Gastrocnemius medialis (tissue), 4 donors: Measurements from ENCODE around the gene GRAP2. TPM values are rescaled to one million over a fixed set of nuclear protein-coding genes. Genes with fewer than 3 reads are reported as not detected.

Source experiments
- ATAC-seq, 2 donors: fragments of 150-250 bp; one replicate each; pipeline ENCODE4 v1.9.1; 2016
- DNase-seq, 2 donors: peaks; one replicate each; pipeline ENCODE4 v3.0.0-alpha.2; 2019
- H3K27ac ChIP-seq, 4 donors: fragments of 200-600 bp; sonication (generic); 1 replicate in 1 of 4; 2 replicates in 3 of 4; pipeline ENCODE4 v1.5.1; 2016 to 2018; ENCODE audit warnings: mild to moderate bottlenecking in 2 of 4, moderate library complexity in 1 of 4
- H3K27me3 ChIP-seq, 3 donors: fragments of 200-600 bp; sonication (generic) in 2 of 3; 1 replicate in 1 of 3; 2 replicates in 2 of 3; pipeline versions ENCODE4 v1.5.1 to v1.6.0; 2016 to 2019; ENCODE audit warnings: mild to moderate bottlenecking in 1 of 3, moderate library complexity in 1 of 3
- H3K36me3 ChIP-seq, 2 donors: fragments of 200-600 bp; sonication (generic) in 1 of 2; one replicate each; pipeline ENCODE4 v1.5.1; 2017 to 2018
- H3K4me1 ChIP-seq, 2 donors: fragments of 200-600 bp; sonication (generic) in 1 of 2; one replicate each; pipeline ENCODE4 v1.5.1; 2016 to 2017; ENCODE audit warnings: mild to moderate bottlenecking in 2 of 2
- H3K4me3 ChIP-seq, 4 donors: fragments of 200-600 bp; sonication (generic) in 3 of 4; 1 replicate in 1 of 4; 2 replicates in 3 of 4; pipeline ENCODE4 v1.5.1; 2016 to 2019; ENCODE audit warnings: mild to moderate bottlenecking in 2 of 4
- H3K9me3 ChIP-seq, 3 donors: fragments of 200-600 bp; sonication (generic) in 2 of 3; 1 replicate in 1 of 3; 2 replicates in 2 of 3; pipeline ENCODE4 v1.5.1; 2016 to 2019
- POLR2A ChIP-seq, 2 donors: fragments of 450-650 bp; IDR thresholded peaks; one replicate each; pipeline ENCODE4 v1.6.1; 2017; ENCODE audit warnings: antibody characterized with exemption in 2 of 2, mild to moderate bottlenecking in 2 of 2, moderate library complexity in 2 of 2
- in situ Hi-C, 4 donors: fragments of 200-750 bp; cut with MboI; loops; one replicate each; pipeline versions ENCODE4 v1.15.0 to v1.8.0; 2017; ENCODE audit warnings: low sequenced_read_pairs in 4 of 4
- intact Hi-C: fragments of 100-400 bp; cut with DNase I; formaldehyde crosslinking; loops from one replicate; pipeline ENCODE4 v1.15.1; 2023; ENCODE audit warnings: low total_unique reads
- total RNA-seq, 4 donors: library from RNA; depleted of rRNA; stranded (reverse); fragments of >200 nt; gene quantifications; one replicate each; pipeline versions ENCODE4 v1.1.0 to v1.2.3, GENCODE V29; 2016
- TF ChIP-seq, protein P1 (sequence below), 5 experiments: fragments of 450-650 bp in 3 of 5; fragments of 200-600 bp in 2 of 5; sonication (generic) in 2 of 5; IDR thresholded peaks in 4 of 5; conservative IDR thresholded peaks in 1 of 5; 1 replicate in 4 of 5; 2 replicates in 1 of 5; pipeline ENCODE4 v1.5.1; 2016 to 2019; ENCODE audit warnings: antibody characterized with exemption in 5 of 5, mild to moderate bottlenecking in 3 of 5, moderate library complexity in 3 of 5

GRAP2 gene
- total RNA-seq, 4 donors from 2014 or later, result 0.07 to 0.97 TPM; not detected in 2

DNA sequence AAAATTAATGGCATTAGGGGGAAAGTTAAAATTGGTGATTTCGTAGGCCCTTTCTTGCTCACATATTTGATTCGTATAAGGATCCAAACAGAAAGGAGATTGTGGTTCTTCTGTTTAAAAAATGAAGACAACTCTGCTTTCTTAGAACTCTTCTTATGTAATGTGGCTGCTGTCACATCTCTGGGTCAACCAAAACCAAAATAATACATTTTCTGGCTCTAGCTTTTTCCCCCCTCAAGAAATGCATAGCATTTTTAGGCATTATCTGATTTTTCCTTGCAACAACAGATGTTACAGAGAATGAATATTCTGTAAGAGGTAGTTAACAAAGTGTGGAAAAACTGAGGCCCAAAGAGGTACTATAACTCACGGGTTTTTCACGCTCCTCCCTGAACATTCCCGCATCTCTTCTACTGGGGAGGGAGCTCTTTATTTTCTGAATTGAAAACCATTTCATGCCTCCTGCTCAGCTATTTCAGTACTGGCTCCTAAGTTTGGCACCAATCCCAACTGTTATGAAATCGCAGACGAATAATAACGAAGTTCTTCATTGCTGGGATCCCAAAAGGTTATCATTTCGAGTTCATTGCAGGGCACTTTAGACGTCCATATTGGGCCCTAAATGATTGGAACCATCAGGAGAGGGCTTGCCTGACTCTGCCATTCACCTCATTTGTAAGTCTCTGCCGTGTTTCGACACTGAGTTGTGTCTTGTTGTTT is 17.1 kb downstream of the GRAP2 start:
- Histone ChIP-seq H3K36me3 (no peaks in the 10 kb centered on the region), H3K4me3 (no peak overlapping the region), H3K9me3 (no peaks in the 10 kb centered on the region), H3K4me1 (no peaks in the 10 kb centered on the region), H3K27ac (no peak overlapping the region), H3K27me3 (peaks cover 0 to 19% (median 18%) of the 10 kb centered on the region in 3 donors)
- TF ChIP-seq, protein P1, sequence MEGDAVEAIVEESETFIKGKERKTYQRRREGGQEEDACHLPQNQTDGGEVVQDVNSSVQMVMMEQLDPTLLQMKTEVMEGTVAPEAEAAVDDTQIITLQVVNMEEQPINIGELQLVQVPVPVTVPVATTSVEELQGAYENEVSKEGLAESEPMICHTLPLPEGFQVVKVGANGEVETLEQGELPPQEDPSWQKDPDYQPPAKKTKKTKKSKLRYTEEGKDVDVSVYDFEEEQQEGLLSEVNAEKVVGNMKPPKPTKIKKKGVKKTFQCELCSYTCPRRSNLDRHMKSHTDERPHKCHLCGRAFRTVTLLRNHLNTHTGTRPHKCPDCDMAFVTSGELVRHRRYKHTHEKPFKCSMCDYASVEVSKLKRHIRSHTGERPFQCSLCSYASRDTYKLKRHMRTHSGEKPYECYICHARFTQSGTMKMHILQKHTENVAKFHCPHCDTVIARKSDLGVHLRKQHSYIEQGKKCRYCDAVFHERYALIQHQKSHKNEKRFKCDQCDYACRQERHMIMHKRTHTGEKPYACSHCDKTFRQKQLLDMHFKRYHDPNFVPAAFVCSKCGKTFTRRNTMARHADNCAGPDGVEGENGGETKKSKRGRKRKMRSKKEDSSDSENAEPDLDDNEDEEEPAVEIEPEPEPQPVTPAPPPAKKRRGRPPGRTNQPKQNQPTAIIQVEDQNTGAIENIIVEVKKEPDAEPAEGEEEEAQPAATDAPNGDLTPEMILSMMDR (IDR thresholded peaks at IDR 0.05 in 4 of 5, conservative IDR thresholded peaks at IDR 0.05 in 1 of 5), result no peak
- no peak for TF ChIP-seq POLR2A (IDR thresholded peaks at IDR 0.05)
- in situ Hi-C loops, result no loop called here
- ATAC-seq (no peak), DNase-seq (no peak)
- intact Hi-C loops, result no loop called here

DNA sequence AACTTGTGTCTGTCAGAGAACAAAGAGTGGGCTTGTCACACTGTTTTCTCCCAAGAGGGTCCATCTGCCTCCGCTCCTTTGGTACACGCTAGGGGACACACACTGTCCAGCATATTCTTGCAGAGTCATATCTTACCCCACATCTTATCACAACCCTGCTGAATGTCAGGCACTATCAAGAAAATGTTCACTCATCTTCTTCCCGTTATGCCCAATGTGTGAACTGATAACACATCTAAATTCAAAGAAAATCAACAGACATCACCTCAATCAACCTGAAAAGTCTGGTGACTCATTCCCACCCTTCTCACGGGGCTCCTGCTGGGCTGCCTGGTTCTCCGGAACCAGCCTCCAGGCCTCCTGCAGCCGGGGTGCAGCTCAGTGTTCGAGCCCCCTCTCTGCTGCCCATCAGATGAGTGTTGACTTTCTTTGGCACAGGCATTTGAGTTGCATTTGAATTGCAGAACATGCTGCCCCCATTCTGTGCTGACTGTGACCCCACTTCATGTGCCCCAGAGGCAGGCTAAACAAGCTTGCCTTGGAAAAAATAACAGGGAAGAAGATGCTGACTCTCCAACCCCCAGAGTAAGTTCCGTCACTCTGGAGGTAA is 19.4 kb downstream of the GRAP2 start:
- H3K4me3 ChIP-seq, result no peak overlapping the region
- H3K9me3 ChIP-seq, result no peaks in the 10 kb centered on the region
- H3K27ac ChIP-seq, result no peak overlapping the region
- TF ChIP-seq, protein P1 (IDR thresholded peaks at IDR 0.05 in 4 of 5, conservative IDR thresholded peaks at IDR 0.05 in 1 of 5), result no peak
- TF ChIP-seq POLR2A (IDR thresholded peaks at IDR 0.05), result no peak
- DNase-seq, result no peak
- ATAC-seq, result no peak
- in situ Hi-C loops (no loop called here), intact Hi-C loops (no loop called here)
- H3K4me1 ChIP-seq, result no peaks in the 10 kb centered on the region
- no peaks in the 10 kb centered on the region for H3K36me3 ChIP-seq
- H3K27me3 ChIP-seq, result peaks cover 9 to 23% (median 15%) of the 10 kb centered on the region in 3 donors

DNA sequence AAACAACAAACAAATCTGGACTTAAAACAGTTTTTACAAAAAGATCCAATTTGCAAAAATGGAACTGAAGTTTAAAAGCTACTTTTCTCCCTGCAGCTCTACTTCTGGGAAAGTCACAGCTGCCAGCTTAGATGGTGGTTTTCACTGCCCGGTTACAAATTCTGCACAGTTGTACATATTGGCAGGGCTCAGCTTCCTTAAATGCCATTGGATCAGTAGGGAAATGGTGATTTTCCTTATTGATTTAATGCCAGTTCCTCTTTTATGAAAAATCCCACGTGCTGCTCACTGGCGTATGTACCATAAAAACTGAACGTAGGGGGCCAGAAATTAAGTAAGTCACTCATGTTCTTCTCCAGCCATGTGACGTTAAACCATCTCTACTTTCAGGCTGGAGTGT is 22.8 kb downstream of the GRAP2 start:
- no peak overlapping the region for H3K4me3 ChIP-seq
- peaks cover 24 to 38% (median 30%) of the 10 kb centered on the region in 3 donors for H3K27me3 ChIP-seq
- ATAC-seq (no peak), DNase-seq (no peak)
- no peaks in the 10 kb centered on the region for H3K36me3 ChIP-seq
- H3K27ac ChIP-seq, result no peak overlapping the region
- H3K4me1 ChIP-seq, result no peaks in the 10 kb centered on the region
- no peaks in the 10 kb centered on the region for H3K9me3 ChIP-seq
- TF ChIP-seq POLR2A (IDR thresholded peaks at IDR 0.05), result no peak
- TF ChIP-seq, protein P1 (IDR thresholded peaks at IDR 0.05 in 4 of 5, conservative IDR thresholded peaks at IDR 0.05 in 1 of 5), result no peak
- intact Hi-C loops, result no loop called here
- in situ Hi-C loops, result no loop called here

DNA sequence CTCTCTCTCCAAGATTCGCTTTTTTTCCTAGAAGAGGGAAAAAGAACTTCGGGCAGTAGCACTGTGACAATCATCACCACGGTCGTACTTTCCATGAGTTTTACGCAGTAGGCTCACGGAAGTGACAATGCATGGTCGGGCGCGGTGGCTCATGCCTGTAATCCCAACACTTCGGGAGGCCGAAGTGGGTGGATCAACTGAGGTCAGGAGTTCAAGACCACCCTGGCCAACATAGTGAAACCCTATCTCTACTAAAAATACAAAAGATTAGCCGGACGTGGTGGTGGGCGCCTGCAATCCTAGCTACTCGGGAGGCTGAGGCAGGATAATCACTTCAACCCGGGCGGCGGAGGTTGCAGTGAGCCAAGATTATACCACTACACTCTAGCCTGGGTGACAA is 23.4 kb downstream of the GRAP2 start:
- intact Hi-C loops (no loop called here), in situ Hi-C loops (no loop called here)
- Histone ChIP-seq H3K27ac (no peak overlapping the region), H3K27me3 (peaks cover 24 to 44% (median 33%) of the 10 kb centered on the region in 3 donors), H3K4me3 (no peak overlapping the region), H3K9me3 (no peaks in the 10 kb centered on the region), H3K36me3 (no peaks in the 10 kb centered on the region), H3K4me1 (no peaks in the 10 kb centered on the region)
- no peak for TF ChIP-seq POLR2A (IDR thresholded peaks at IDR 0.05)
- TF ChIP-seq, protein P1 (IDR thresholded peaks at IDR 0.05 in 4 of 5, conservative IDR thresholded peaks at IDR 0.05 in 1 of 5), result no peak
- DNase-seq (no peak), ATAC-seq (no peak)
